Peyer's patch (tissue), 4 donors: Measurements from ENCODE around the gene OR5H15.

Source experiments
- POLR2A ChIP-seq, 2 donors: fragments of 450-650 bp; IDR thresholded peaks; one replicate each; pipeline ENCODE4 v1.5.1; 2017; ENCODE audit warnings: antibody characterized with exemption in 2 of 2, mild to moderate bottlenecking in 2 of 2, moderate library complexity in 2 of 2
- TF ChIP-seq, protein P1 (sequence below), 6 experiments: fragments of 450-650 bp in 4 of 6; fragments of 200-600 bp in 2 of 6; sonication (generic) in 1 of 6; IDR thresholded peaks; one replicate each; pipeline ENCODE4 v1.5.1; 2017 to 2019; ENCODE audit warnings: antibody characterized with exemption in 6 of 6, mild to moderate bottlenecking in 3 of 6, moderate library complexity in 1 of 6

GRCh38 chr3:98199020-98199419, 32.5 kb downstream of the OR5H15 start:
- TF ChIP-seq, protein P1, sequence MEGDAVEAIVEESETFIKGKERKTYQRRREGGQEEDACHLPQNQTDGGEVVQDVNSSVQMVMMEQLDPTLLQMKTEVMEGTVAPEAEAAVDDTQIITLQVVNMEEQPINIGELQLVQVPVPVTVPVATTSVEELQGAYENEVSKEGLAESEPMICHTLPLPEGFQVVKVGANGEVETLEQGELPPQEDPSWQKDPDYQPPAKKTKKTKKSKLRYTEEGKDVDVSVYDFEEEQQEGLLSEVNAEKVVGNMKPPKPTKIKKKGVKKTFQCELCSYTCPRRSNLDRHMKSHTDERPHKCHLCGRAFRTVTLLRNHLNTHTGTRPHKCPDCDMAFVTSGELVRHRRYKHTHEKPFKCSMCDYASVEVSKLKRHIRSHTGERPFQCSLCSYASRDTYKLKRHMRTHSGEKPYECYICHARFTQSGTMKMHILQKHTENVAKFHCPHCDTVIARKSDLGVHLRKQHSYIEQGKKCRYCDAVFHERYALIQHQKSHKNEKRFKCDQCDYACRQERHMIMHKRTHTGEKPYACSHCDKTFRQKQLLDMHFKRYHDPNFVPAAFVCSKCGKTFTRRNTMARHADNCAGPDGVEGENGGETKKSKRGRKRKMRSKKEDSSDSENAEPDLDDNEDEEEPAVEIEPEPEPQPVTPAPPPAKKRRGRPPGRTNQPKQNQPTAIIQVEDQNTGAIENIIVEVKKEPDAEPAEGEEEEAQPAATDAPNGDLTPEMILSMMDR (IDR thresholded peaks at IDR 0.05), result no peak
- TF ChIP-seq POLR2A (IDR thresholded peaks at IDR 0.05), result no peak
